HG03060 (cell line): Measurements from ENCODE around the gene UGT1A7.

ENCODE experiments used
- ATAC-seq: cut with Tn5 transposase; IDR thresholded peaks from one replicate; pipeline ENCODE4 v1.9.1; 2021; ENCODE audit warnings: low read depth, moderate number of reproducible peaks; ENCODE audit not compliant: unreplicated experiment

The UGT1A7 gene

GRCh38 chr2:233794128-233794658 is 112.5 kb downstream of the UGT1A7 start:
- no peak for ATAC-seq

- no peak for ATAC-seq
These were observed 114.1 kb downstream of the UGT1A7 start for GRCh38 chr2:233795735-233796171.

GRCh38 chr2:233796254-233796653 is 114.6 kb downstream of the UGT1A7 start:
- ATAC-seq: no peak

GRCh38 chr2:233798335-233799086 is 116.8 kb downstream of the UGT1A7 start:
- ATAC-seq: no peak

- ATAC-seq: no peak
These were observed 117.5 kb downstream of the UGT1A7 start for GRCh38 chr2:233799087-233799665.

GRCh38 chr2:233799716-233800115 is 118.0 kb downstream of the UGT1A7 start:
- ATAC-seq: no peak

GRCh38 chr2:233800208-233800607 is 118.5 kb downstream of the UGT1A7 start:
- no peak for ATAC-seq

GRCh38 chr2:233801357-233802131 is 119.8 kb downstream of the UGT1A7 start:
- ATAC-seq: no peak

GRCh38 chr2:233802132-233802815 is 120.6 kb downstream of the UGT1A7 start:
- no peak for ATAC-seq

GRCh38 chr2:233803292-233803911 is 121.7 kb downstream of the UGT1A7 start:
- ATAC-seq: no peak

GRCh38 chr2:233803994-233804393 is 122.3 kb downstream of the UGT1A7 start:
- no peak for ATAC-seq

- no peak for ATAC-seq
These were observed 125.6 kb downstream of the UGT1A7 start for GRCh38 chr2:233807215-233807865.

GRCh38 chr2:233807966-233808935 is 126.5 kb downstream of the UGT1A7 start:
- ATAC-seq: no peak

- ATAC-seq: no peak
These were observed 128.7 kb downstream of the UGT1A7 start for GRCh38 chr2:233810385-233810784.

GRCh38 chr2:233811087-233811486 is 129.4 kb downstream of the UGT1A7 start:
- no peak for ATAC-seq

GRCh38 chr2:233811732-233812131 is 130.0 kb downstream of the UGT1A7 start:
- ATAC-seq: no peak

GRCh38 chr2:233813236-233814055 is 131.7 kb downstream of the UGT1A7 start:
- ATAC-seq: no peak
